Ovary (tissue), 9 donors: ENCODE data around the gene CCBE1. TPM values are rescaled to one million over a fixed set of nuclear protein-coding genes. Genes with fewer than 3 reads are reported as not detected.

ENCODE experiments used
- DNase-seq, 5 donors: peaks; one replicate each; pipeline ENCODE4 v3.0.0-alpha.2; 2019 to 2020
- H3K27ac ChIP-seq, 2 donors: fragments of 200-600 bp; one replicate each; pipeline versions ENCODE4 v1.5.1 to v1.8.0; 2019 to 2022
- H3K27me3 ChIP-seq: fragments of 200-600 bp; one replicate; pipeline ENCODE4 v1.8.0; 2022
- H3K36me3 ChIP-seq: fragments of 200-600 bp; sonication (generic); one replicate; pipeline ENCODE4 v1.5.1; 2019
- H3K4me1 ChIP-seq: one replicate; pipeline ENCODE4 v1.8.1; 2013; ENCODE audit warnings: mild to moderate bottlenecking, moderate library complexity; ENCODE audit not compliant: insufficient read depth
- H3K4me3 ChIP-seq: fragments of 200-600 bp; sonication (generic); one replicate; pipeline ENCODE4 v1.5.1; 2017
- H3K9me3 ChIP-seq, 2 donors: fragments of 200-600 bp in 1 of 2; sonication (generic) in 1 of 2; one replicate each; pipeline versions ENCODE4 v1.5.1 to v1.8.1; 2013 to 2019; ENCODE audit warnings: mild to moderate bottlenecking in 1 of 2, moderate library complexity in 1 of 2
- EP300 ChIP-seq: sonication (generic); formaldehyde crosslinking; IDR thresholded peaks from one replicate; pipeline ENCODE4 v1.6.1; 2017; ENCODE audit warnings: antibody characterized with exemption
- POLR2A ChIP-seq: fragments of 450-650 bp; IDR thresholded peaks from one replicate; pipeline ENCODE4 v1.6.1; 2017; ENCODE audit warnings: antibody characterized with exemption, mild to moderate bottlenecking, moderate library complexity
- WGBS, 3 donors: extraction: QIAGEN DNeasy Blood & Tissue Kit in 1 of 3; methylation state at CpG; one replicate each; pipeline versions ENCODE4 v1.1.5 to v1.1.7; 2013 to 2017; 5-methylcytosine and 5-hydroxymethylcytosine counted together
- intact Hi-C, 4 donors: fragments of 100-400 bp; cut with DNase I; formaldehyde crosslinking; loops; one replicate each; pipeline versions ENCODE4 v1.11.0 to v1.15.1; 2022 to 2023
- polyA plus RNA-seq, 2 donors: library from polyadenylated mRNA; stranded (reverse); fragments of 200-250 nt in 1 of 2; fragments of 350-450 nt in 1 of 2; fragmentation: Illumina TruSeq in 1 of 2; extraction: RNeasy Lipid Tissue Mini Kit (QIAGEN cat#74804) in 1 of 2; gene quantifications; one replicate each; pipeline ENCODE4 v1.2.3, GENCODE V29; 2013 to 2014
- total RNA-seq, 7 donors: library from RNA; depleted of rRNA in 2 of 7; stranded (reverse); fragments of >200 nt in 2 of 7; fragmentation: NEBNext Ultra II Directional in 3 of 7; extraction: Animal tissue kit (Norgen Biotek cat#: 25700) in 3 of 7; gene quantifications; one replicate each; pipeline versions ENCODE4 v1.1.0 to v1.2.4, GENCODE V29; 2016 to 2023
- TF ChIP-seq, protein P1 (sequence below), 3 donors: fragments of 450-650 bp in 2 of 3; fragments of 200-600 bp in 1 of 3; IDR thresholded peaks; one replicate each; pipeline versions ENCODE4 v1.5.1 to v1.8.0; 2016 to 2022; ENCODE audit warnings: antibody characterized with exemption in 3 of 3, mild to moderate bottlenecking in 1 of 3
- donor health status: DM: no; HTN: no; CAD: no; lungs with moderate emphysema.
- donor health status: DM: no; HTN: no; CAD: no.
- donor health status: Bipolar disorder and iron deficiency.
- donor health status: DM: yes; HTN: yes; CAD: no.
- donor health status: DM: no; HTN: no; CAD: no.
- donor health status: DM: yes; HTN: yes; CAD: no.

The CCBE1 gene
- total and polyA plus RNA-seq, 9 donors, result 15.9 to 109 (median 43.9) TPM

DNA sequence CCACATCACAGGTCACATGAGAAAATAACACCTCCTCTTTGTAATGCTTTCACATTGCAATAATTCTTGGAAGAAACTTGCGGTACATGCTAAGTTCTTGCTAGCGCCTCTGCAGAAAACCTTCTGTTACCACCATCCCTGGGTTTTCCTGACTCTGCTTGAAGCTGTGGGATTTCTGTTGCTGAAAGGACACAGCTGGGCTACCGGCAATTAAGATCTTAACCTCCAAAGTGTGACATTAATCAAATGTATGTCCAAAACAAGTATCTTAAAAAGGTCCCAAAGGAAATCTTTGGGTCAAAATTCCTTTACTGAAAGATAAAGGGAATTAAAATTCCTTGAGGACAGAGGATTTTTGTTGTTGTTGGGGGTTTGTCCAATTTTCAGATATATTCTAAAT lies 7.5 kb downstream of the CCBE1 start:
- DNase-seq, result no peak
- Histone ChIP-seq H3K4me1 (peaks cover 12% of the 10 kb centered on the region), H3K27ac (no peak overlapping the region), H3K36me3 (no peaks in the 10 kb centered on the region), H3K4me3 (no peak overlapping the region), H3K9me3 (no peaks in the 10 kb centered on the region), H3K27me3 (no peaks in the 10 kb centered on the region)
- TF ChIP-seq EP300 (no peak), POLR2A (no peak)
- TF ChIP-seq, protein P1, sequence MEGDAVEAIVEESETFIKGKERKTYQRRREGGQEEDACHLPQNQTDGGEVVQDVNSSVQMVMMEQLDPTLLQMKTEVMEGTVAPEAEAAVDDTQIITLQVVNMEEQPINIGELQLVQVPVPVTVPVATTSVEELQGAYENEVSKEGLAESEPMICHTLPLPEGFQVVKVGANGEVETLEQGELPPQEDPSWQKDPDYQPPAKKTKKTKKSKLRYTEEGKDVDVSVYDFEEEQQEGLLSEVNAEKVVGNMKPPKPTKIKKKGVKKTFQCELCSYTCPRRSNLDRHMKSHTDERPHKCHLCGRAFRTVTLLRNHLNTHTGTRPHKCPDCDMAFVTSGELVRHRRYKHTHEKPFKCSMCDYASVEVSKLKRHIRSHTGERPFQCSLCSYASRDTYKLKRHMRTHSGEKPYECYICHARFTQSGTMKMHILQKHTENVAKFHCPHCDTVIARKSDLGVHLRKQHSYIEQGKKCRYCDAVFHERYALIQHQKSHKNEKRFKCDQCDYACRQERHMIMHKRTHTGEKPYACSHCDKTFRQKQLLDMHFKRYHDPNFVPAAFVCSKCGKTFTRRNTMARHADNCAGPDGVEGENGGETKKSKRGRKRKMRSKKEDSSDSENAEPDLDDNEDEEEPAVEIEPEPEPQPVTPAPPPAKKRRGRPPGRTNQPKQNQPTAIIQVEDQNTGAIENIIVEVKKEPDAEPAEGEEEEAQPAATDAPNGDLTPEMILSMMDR (IDR thresholded peaks at IDR 0.05), result no peak
- intact Hi-C loops, result loop anchor here in 1 of 4 donors (10.0 kb wide), 2 partner anchors 125 to 175 kb away; no protein-coding TSS in a partner anchor
- WGBS, 3 donors, result 50 to 57% (median 56%) methylated on average over 3 of the region's 3 CpGs

DNA sequence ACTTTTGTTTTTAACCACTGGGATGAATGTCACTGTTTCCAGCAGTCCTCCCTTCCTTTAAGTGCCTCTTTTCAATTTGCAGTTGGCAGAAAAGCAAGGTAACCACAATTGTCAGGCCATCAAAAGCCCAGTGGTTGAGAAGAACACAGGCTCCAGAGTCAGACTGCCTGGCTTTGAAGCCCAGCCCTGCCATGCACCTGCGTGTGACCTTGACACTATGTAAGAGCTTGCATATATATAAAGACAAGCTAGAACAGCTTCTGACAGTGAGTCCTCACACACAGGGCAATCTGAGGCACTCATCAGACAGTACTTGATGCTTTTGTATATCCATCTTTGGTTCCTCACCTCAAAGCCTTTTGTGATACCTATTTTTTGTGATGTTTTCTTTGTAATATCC lies 11.0 kb downstream of the CCBE1 start:
- DNase-seq, result no peak
- WGBS, 3 donors, result 79 to 84% (median 80%) methylated on average over 1 of the region's 1 CpG
- TF ChIP-seq, protein P1 (IDR thresholded peaks at IDR 0.05), result no peak
- TF ChIP-seq POLR2A, result no peak
- TF ChIP-seq EP300, result no peak
- no peak overlapping the region for H3K4me3 ChIP-seq
- H3K36me3 ChIP-seq, result no peaks in the 10 kb centered on the region
- no peak overlapping the region for H3K27ac ChIP-seq
- peaks cover 15% of the 10 kb centered on the region for H3K4me1 ChIP-seq
- no peaks in the 10 kb centered on the region for H3K27me3 ChIP-seq
- intact Hi-C loops, result no loop called here
- H3K9me3 ChIP-seq, result no peaks in the 10 kb centered on the region

DNA sequence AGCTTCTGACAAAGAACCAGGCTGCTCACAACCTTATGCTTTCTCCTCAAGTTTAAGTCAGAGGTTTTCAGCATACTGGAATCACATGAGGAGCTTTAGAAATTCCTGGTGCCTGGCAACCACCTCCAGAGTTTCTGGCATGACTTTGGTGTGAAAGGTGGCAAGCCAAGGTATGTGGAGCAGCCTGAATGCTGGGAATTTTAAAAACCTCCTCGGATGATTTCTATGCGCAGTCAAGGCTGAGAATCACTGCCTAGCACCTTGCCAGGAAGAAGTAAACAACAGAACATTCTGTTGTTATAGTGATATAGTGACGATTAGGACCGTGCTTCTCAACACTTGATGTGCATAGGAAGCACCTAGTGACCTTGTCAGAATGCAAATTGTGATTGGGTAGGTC lies 11.7 kb downstream of the CCBE1 start:
- 39 to 46% (median 45%) methylated on average over 4 of the region's 4 CpGs for WGBS, 3 donors
- no peak for TF ChIP-seq POLR2A
- no peak for TF ChIP-seq EP300
- TF ChIP-seq, protein P1 (IDR thresholded peaks at IDR 0.05), result no peak
- H3K4me3 ChIP-seq, result no peak overlapping the region
- intact Hi-C loops, result no loop called here
- peak overlapping the region in 1 of 2 donors; percentile 26 for H3K27ac ChIP-seq
- no peaks in the 10 kb centered on the region for H3K9me3 ChIP-seq
- DNase-seq, result no peak
- H3K27me3 ChIP-seq, result no peaks in the 10 kb centered on the region
- peaks cover 13% of the 10 kb centered on the region for H3K4me1 ChIP-seq
- H3K36me3 ChIP-seq, result no peaks in the 10 kb centered on the region

DNA sequence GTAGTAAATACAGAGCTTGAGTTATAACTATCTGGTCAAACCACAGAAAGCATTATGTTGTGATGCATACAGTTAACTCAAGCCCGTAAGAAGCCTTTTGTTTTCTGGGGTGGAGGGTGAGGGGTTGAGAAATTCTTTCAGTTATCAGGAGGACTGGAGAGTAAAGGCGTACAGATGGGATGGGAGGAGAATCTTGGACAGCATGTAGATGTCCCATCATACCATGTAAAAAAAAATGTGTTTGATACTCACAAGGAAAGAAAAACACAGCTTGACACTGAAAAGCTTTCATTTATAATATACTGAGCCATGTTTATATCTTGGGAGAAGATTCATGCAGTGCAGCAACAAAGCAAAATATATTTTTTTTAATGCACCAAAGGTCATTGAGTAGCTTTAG lies 12.4 kb downstream of the CCBE1 start:
- intact Hi-C loops, result no loop called here
- Histone ChIP-seq H3K36me3 (no peaks in the 10 kb centered on the region), H3K27me3 (no peaks in the 10 kb centered on the region), H3K27ac (no peak overlapping the region), H3K4me1 (peaks cover 12% of the 10 kb centered on the region), H3K4me3 (no peak overlapping the region), H3K9me3 (no peaks in the 10 kb centered on the region)
- DNase-seq, result no peak
- WGBS, 3 donors, result 46 to 60% (median 50%) methylated on average over 2 of the region's 2 CpGs
- TF ChIP-seq, protein P1 (IDR thresholded peaks at IDR 0.05), result no peak
- TF ChIP-seq POLR2A (no peak), EP300 (no peak)
